K562 (cell line): ENCODE measurements around the gene RUSC2. TPM values are rescaled to one million over a fixed set of nuclear protein-coding genes. Genes with fewer than 3 reads are reported as not detected.

Experiments used
- ATAC-seq: fragments of 200-7000 bp; cut with Tn5 transposase; 3 replicates; pipeline ENCODE4 v1.9.1; 2020; ENCODE audit warnings: moderate library complexity
- BruUV-seq: library from RNA; stranded (reverse); fragments of 400-500 nt; replicated peaks from 2 replicates; lab custom pipeline; 2021; lab: Mats Ljungman, UMichigan
- CTCF ChIA-PET: fragments of 300-600 bp; formaldehyde crosslinking; extraction: SDS; loops from one replicate; lab custom pipeline; 2021; ENCODE audit warnings: low intra/inter-chr PET ratio; lab: Yijun Ruan, JAX
- POLR2A ChIA-PET: fragments of 300-600, 350-650 bp; sonication (Branson Sonifier 250); formaldehyde crosslinking; extraction: SDS; loops from one replicate; lab custom pipeline; 2021; ENCODE audit warnings: antibody characterized with exemption, inconsistent platforms; lab: Yijun Ruan, JAX
- DNase-seq, 4 experiments: peaks; one replicate each; pipeline versions ENCODE4 v3.0.0 to v3.0.0-alpha.2; 2011 to 2018; ENCODE audit warnings: low spot score in 3 of 4, mixed read lengths in 3 of 4; ENCODE audit errors: extremely low read depth in 1 of 4
- FAIRE-seq: peaks from 2 replicates; lab custom pipeline; 2011; peaks lifted over from hg19 to GRCh38; lab: Jason Lieb, UNC
- H2AFZ ChIP-seq: 2 replicates; pipeline ENCODE4 v1.6.0; 2011; ENCODE audit warnings: low read depth, low read length, control low read depth, inconsistent platforms
- H3K27ac ChIP-seq: fragments of 200-600 bp; 3 replicates; pipeline ENCODE4 v1.8.0; 2011; ENCODE audit warnings: low read depth, mild to moderate bottlenecking, control low read depth, inconsistent platforms, low read length, moderate library complexity, mixed read lengths; ENCODE audit errors: extremely low read depth
- H3K27me3 ChIP-seq, 2 experiments: fragments of 300-600 bp in 1 of 2; 2 replicates in 1 of 2; 3 replicates in 1 of 2; pipeline versions ENCODE4 v1.6.0 to v1.8.0; 2011; ENCODE audit warnings: inconsistent platforms in 2 of 2, low read length in 2 of 2, mild to moderate bottlenecking in 1 of 2, mixed read lengths in 1 of 2, moderate library complexity in 1 of 2; ENCODE audit not compliant: control insufficient read depth in 2 of 2, insufficient read depth in 2 of 2
- H3K36me3 ChIP-seq: fragments of 300-600 bp; 3 replicates; pipeline ENCODE4 v1.8.0; 2011; ENCODE audit warnings: mild to moderate bottlenecking, low read length, inconsistent platforms; ENCODE audit not compliant: control insufficient read depth, insufficient read depth
- H3K4me1 ChIP-seq, 2 experiments: fragments of 200-600 bp in 1 of 2; replicated peaks in 1 of 2; 2 replicates in 1 of 2; 3 replicates in 1 of 2; pipeline versions ENCODE4 v1.5.1 to v1.8.0; 2011; ENCODE audit warnings: inconsistent platforms in 2 of 2, low read length in 2 of 2, mild to moderate bottlenecking in 1 of 2, mixed read lengths in 1 of 2, moderate library complexity in 1 of 2; ENCODE audit not compliant: control insufficient read depth in 2 of 2, insufficient read depth in 2 of 2
- H3K4me2 ChIP-seq: 2 replicates; pipeline ENCODE4 v1.6.1; 2011; ENCODE audit warnings: low read length, control low read depth, inconsistent platforms, mixed read lengths; ENCODE audit not compliant: insufficient read depth
- H3K4me3 ChIP-seq: fragments of 200-600 bp; sonication (generic), shearing (Covaris generic); 2 replicates; pipeline ENCODE4 v1.5.1; 2016; ENCODE audit warnings: control low read depth, inconsistent platforms
- H3K79me2 ChIP-seq: fragments of 200-600 bp; 3 replicates; pipeline ENCODE4 v1.8.0; 2011; ENCODE audit warnings: low read length, inconsistent platforms; ENCODE audit not compliant: control insufficient read depth, insufficient read depth
- H3K9ac ChIP-seq, 2 experiments: 2 replicates each; pipeline versions ENCODE4 v1.6.0 to v1.6.1; 2011; ENCODE audit warnings: low read depth in 2 of 2, low read length in 2 of 2, control low read depth in 1 of 2, inconsistent platforms in 1 of 2, mild to moderate bottlenecking in 1 of 2, mixed read lengths in 1 of 2; ENCODE audit not compliant: insufficient read depth in 1 of 2
- H3K9me1 ChIP-seq: one replicate; pipeline ENCODE4 v1.6.0; 2011; ENCODE audit warnings: inconsistent platforms, mild to moderate bottlenecking, low read length, moderate library complexity; ENCODE audit not compliant: control insufficient read depth, insufficient read depth
- H3K9me3 ChIP-seq: replicated peaks from 2 replicates; pipeline ENCODE4 v1.5.1; 2011; ENCODE audit warnings: low read depth, low read length, inconsistent platforms; ENCODE audit not compliant: control insufficient read depth, insufficient read depth
- H4K20me1 ChIP-seq: replicated peaks from 2 replicates; pipeline ENCODE4 v1.6.1; 2011; ENCODE audit warnings: low read length, inconsistent platforms, mixed read lengths; ENCODE audit not compliant: control insufficient read depth, insufficient read depth
- EZH2 ChIP-seq: IDR thresholded peaks from 2 replicates; pipeline ENCODE4 v1.6.1; 2012; ENCODE audit warnings: low read depth, mild to moderate bottlenecking, inconsistent platforms, low read length, borderline replicate concordance
- IFI16 ChIP-seq: fragments of 250-450 bp; sonication (Bioruptor Pico); IDR thresholded peaks from 2 replicates; pipeline ENCODE4 v2.1.2; 2022; ENCODE audit warnings: mild to moderate bottlenecking, inconsistent platforms
- KHSRP ChIP-seq: fragments of 450-650 bp; IDR thresholded peaks from 2 replicates; pipeline ENCODE4 v1.6.1; 2017
- NFIC ChIP-seq: fragments of 450-650 bp; IDR thresholded peaks from 2 replicates; pipeline ENCODE4 v1.6.1; 2017; ENCODE audit warnings: mild to moderate bottlenecking, inconsistent platforms
- NR4A1 ChIP-seq, 2 experiments: fragments of 250-450 bp in 1 of 2; fragments of 450-650 bp in 1 of 2; sonication (Bioruptor Pico) in 1 of 2; IDR thresholded peaks; 2 replicates each; pipeline versions ENCODE4 v1.4.0 to v1.6.1; 2016 to 2020; ENCODE audit warnings: mild to moderate bottlenecking in 2 of 2, missing compliant biosample characterization in 1 of 2, missing genetic modification characterization in 1 of 2, moderate library complexity in 1 of 2
- PHB ChIP-seq: fragments of 250-450 bp; sonication (Bioruptor Pico); IDR thresholded peaks from 2 replicates; pipeline ENCODE4 v1.5.0; 2021
- POLR2G ChIP-seq: fragments of 200-400 bp; formaldehyde crosslinking; IDR thresholded peaks from 2 replicates; pipeline ENCODE4 v1.6.1; 2017; ENCODE audit warnings: low read depth, mild to moderate bottlenecking, antibody characterized with exemption, low read length, moderate library complexity
- SMARCA4 ChIP-seq: fragments of 450-650 bp; IDR thresholded peaks from 2 replicates; pipeline ENCODE4 v1.6.1; 2016
- SMARCE1 ChIP-seq: fragments of 450-650 bp; IDR thresholded peaks from 2 replicates; pipeline ENCODE4 v1.7.1; 2016; ENCODE audit warnings: mild to moderate bottlenecking
- YBX1 ChIP-seq: fragments of 450-650 bp; IDR thresholded peaks from 2 replicates; pipeline ENCODE4 v1.7.1; 2016; ENCODE audit warnings: mild to moderate bottlenecking
- ZBTB43 ChIP-seq: sonication (generic); formaldehyde crosslinking; IDR thresholded peaks from 2 replicates; pipeline ENCODE4 v1.8.0; 2023; ENCODE audit warnings: mild to moderate bottlenecking, missing genetic modification reagents
- ZFP36 ChIP-seq: fragments of 150-350 bp; IDR thresholded peaks from 2 replicates; pipeline ENCODE4 v1.6.1; 2018; ENCODE audit warnings: low read length, low read depth; ENCODE audit not compliant: partially characterized antibody
- ZNF3 ChIP-seq: fragments of 250-450 bp; sonication (Bioruptor Pico); IDR thresholded peaks from 2 replicates; pipeline ENCODE4 v1.5.0; 2021; ENCODE audit warnings: mild to moderate bottlenecking, moderate library complexity
- ZNF695 ChIP-seq: fragments of 450-650 bp; formaldehyde crosslinking; IDR thresholded peaks from 2 replicates; pipeline ENCODE4 v1.4.0; 2020; ENCODE audit warnings: mild to moderate bottlenecking, moderate library complexity
- WGBS: fragments of 100-300 bp; shearing (Covaris generic); methylation state at CpG from one replicate; pipeline ENCODE4 v1.1.6; 2016; ENCODE audit warnings: low coverage, mixed read lengths; ENCODE audit not compliant: insufficient coverage; ENCODE audit errors: missing lambda C conversion rate; 5-methylcytosine and 5-hydroxymethylcytosine counted together
- in situ Hi-C: fragments of 300-500 bp; cut with MboI; formaldehyde crosslinking; loops from 4 replicates; pipeline ENCODE4 v1.15.0; 2018; ENCODE audit warnings: inconsistent platforms, mixed read lengths
- intact Hi-C: fragments of 100-400 bp; cut with micrococcal nuclease; formaldehyde crosslinking; loops from 2 replicates; pipeline ENCODE4 v1.14.2; 2022
- polyA plus RNA-seq, 8 experiments: library from polyadenylated mRNA; depleted of rRNA in 4 of 8; stranded (reverse) in 5 of 8; unstranded in 3 of 8; fragments of >200 nt; fragmentation: Nextera tagmentation in 2 of 8; fragmentation: Illumina TruSeq in 1 of 8; extraction: Ambion mirVana in 2 of 8; extraction: Trizol in 1 of 8; gene quantifications; 2 replicates each; pipeline versions ENCODE4 v1.2.1 to v1.2.3, GENCODE V29; 2011 to 2014; ENCODE audit warnings: inconsistent platforms in 1 of 8, missing spikeins in 1 of 8
- total RNA-seq, 7 experiments: library from RNA; depleted of rRNA in 6 of 7; stranded (reverse); fragments of >200 nt in 6 of 7; fragmentation: Illumina TruSeq in 2 of 7; extraction: Trizol in 2 of 7; gene quantifications; 2 replicates each; pipeline versions ENCODE4 v1.2.1 to v1.2.3, GENCODE V29; 2011 to 2021; ENCODE audit warnings: low replicate concordance in 1 of 7

Gene RUSC2
- total and polyA plus RNA-seq, 9 of the 15 experiments (the other 6 are each of a cell fraction or from before 2014, with no cell fraction given), result 0.08 to 12.8 (median 3.1) TPM

DNA sequence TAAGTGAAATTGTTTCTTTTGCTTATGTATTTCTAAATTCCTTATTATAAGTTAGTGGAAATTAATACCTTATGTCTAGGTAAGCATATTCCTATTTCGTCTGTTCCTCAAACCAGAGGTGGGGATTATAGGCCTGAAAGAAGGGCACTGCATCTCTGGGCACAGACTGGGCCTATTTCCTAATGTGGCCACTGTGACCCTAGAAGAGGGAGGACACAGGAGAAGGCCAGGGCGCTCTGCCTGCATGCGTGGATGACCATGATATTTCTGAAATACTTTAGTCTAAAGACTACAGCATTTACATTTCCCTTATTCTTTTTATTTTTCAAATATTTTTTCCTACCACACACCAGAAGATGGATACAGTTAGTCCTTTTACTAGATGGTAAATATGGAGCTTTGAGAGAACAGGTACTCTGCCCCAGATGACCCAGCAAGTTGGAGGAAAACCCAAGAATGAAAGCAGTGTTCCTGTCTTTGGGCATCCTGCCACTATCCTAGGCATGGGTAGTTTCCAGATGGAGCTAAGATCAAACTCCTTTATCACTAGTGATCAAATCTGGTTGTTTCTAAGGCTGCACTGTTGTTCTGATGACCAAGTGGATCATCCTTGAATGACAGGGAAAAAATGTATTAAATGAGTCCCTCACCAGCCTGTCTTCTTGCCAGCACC is 27.8 kb downstream of the RUSC2 start:
- 72% methylated on average over 3 of the region's 3 CpGs for WGBS
- ChIA-PET CTCF (no interaction called here), POLR2A (interaction anchor here (0.7 to 1.5 kb wide), 3 partner anchors 10 to 381 kb away, joined by 3 to 6 read pairs (median 5); no protein-coding TSS in a partner anchor)
- Histone ChIP-seq H3K9ac (no peak overlapping the region), H3K4me2 (no peak overlapping the region), H3K36me3 (no peaks in the 10 kb centered on the region; the same call in 2 of the 3 replicates), H3K9me1 (no peaks in the 10 kb centered on the region), H3K9me3 (no peaks in the 10 kb centered on the region), H3K27me3 (no peaks in the 10 kb centered on the region), H4K20me1 (no peaks in the 10 kb centered on the region), H3K4me1 (no peaks in the 10 kb centered on the region; a peak in 1 of 5 replicates), H3K79me2 (no peaks in the 10 kb centered on the region; the same call in 1 of the 3 replicates), H3K27ac (no peak overlapping the region), H3K4me3 (no peak overlapping the region), H2AFZ (no peak overlapping the region)
- in situ Hi-C loops (no loop called here), intact Hi-C loops (no loop called here)
- no peak for TF ChIP-seq POLR2G
- TF ChIP-seq ZNF3 (CRISPR knock-in tag), result no peak
- no peak for TF ChIP-seq ZFP36
- no peak for TF ChIP-seq YBX1
- TF ChIP-seq PHB (CRISPR knock-in tag), result no peak
- TF ChIP-seq NFIC, result no peak
- TF ChIP-seq IFI16, result no peak
- no peak for TF ChIP-seq SMARCE1
- TF ChIP-seq ZBTB43 (CRISPR knock-in tag), result no peak
- no peak for TF ChIP-seq EZH2
- TF ChIP-seq NR4A1 (CRISPR knock-in tag; IDR thresholded peaks at IDR 0.05), result no peak
- TF ChIP-seq NR4A1 (tag; IDR thresholded peaks at IDR 0.05), result no peak
- no peak for TF ChIP-seq ZNF695
- TF ChIP-seq KHSRP, result no peak
- TF ChIP-seq SMARCA4, result no peak
- DNase-seq (no peak), FAIRE-seq (no peak), ATAC-seq (no peak)
- BruUV-seq, result no TSS peak
